AG08396 (cell line): ENCODE results near the gene EYS.
"Not testable (repeated sequence)": the region's sequence is repeated elsewhere in the genome, so short reads cannot be mapped to it uniquely, and the experiment has no call there.

Source experiments
- DNase-seq: peaks from one replicate; pipeline ENCODE4 v3.0.0; 2012; ENCODE audit warnings: low spot score, mixed read lengths

The EYS gene

DNA sequence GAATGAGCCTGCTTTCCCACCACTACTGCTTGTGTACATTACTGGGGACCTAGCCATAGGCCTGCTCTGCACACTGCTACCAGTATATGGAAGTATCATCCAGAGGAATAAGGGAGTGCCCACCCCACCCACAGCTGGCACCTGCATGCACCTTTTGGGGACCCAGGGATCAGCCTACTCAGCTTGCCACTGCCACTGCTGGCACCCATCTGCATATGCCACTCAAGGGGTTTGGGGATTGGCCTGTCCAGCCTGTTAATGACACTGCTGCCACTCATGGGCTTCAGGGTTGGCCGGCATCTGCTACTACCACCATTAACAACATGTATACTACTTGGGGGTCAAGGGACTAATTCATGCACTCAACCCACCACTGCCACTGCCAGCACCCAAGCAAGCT is 1239.4 kb downstream of the EYS start:
- no peak for DNase-seq

DNA sequence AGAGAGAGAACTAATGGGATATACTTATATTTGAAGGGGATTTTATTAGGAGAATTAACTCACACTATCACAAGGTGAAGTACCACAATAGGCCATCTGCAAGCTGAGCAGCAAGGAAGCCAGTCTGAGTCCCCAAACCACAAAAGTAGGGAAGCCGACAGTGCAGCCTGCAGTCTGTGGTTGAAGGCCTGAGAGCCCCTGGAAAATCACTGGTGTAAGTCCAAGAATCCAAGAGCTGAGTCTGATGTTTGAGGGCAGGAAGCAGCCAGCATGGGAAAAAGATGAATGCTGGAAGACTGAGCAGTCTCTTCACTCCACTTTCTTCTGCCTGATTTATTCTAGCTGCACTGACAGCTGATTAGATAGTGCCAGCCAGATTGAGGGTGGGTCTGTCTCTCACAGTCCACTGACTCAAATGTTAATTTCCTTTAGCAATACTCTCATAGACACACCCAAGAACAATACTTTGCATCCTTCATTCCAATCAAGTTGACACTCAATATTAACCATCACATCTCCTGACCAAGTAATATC is 1247.5 kb downstream of the EYS start:
- no peak for DNase-seq

DNA sequence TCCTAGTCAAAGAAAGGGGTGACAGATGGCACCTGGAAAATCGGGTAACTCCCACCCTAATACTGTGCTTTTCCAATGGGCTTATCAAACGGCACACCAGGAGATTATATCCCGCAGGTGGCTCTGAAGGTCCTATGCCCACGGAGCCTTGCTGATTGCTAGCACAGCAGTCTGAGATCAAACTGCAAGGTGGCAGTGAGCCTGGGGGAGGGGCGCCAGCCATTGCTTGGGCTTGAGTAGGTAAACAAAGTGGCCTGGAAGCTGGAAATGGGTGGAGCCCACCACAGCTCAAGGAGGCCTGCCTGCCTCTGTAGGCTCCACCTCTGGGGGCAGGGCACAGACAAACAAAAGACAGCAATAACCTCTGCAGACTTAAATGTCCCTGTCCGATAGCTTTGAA is 1258.9 kb downstream of the EYS start:
- DNase-seq, result not testable (repeated sequence)

DNA sequence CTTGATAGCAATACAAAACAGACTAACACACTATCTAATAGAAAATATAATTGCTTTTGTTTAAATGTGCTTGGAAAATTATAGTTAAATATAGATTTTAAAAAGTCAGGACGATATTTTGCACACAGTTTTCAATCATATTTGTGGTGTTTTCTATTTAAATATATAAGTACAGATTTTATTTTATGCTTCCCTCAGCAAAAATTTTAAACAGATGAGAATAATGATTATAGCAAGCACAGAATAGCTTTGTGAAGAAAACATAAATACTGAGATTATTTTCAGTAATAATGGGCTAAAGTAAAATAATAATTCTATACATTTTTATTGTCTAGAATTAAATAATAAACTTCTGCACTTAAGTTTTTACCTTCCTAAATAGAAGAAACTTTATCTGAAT is 1262.0 kb downstream of the EYS start:
- no peak for DNase-seq

DNA sequence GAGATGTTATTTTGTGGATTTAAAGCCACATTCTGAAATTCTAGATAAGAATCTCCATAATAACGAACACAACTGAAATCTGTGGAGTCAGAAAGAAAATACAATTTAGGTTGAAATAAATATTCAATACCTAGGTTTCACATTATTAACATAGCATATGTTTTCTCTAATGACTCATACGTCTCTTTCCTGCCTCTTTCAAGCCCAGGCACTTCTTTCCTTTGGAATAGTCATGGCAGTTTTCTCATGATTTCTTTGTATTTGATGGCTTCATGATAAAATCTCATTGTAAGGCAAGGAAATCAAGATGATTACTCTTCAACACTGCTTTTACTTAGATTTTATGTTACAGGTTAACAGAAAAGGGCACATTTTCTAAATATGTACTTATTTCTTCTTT is 1267.8 kb downstream of the EYS start:
- DNase-seq, result no peak

DNA sequence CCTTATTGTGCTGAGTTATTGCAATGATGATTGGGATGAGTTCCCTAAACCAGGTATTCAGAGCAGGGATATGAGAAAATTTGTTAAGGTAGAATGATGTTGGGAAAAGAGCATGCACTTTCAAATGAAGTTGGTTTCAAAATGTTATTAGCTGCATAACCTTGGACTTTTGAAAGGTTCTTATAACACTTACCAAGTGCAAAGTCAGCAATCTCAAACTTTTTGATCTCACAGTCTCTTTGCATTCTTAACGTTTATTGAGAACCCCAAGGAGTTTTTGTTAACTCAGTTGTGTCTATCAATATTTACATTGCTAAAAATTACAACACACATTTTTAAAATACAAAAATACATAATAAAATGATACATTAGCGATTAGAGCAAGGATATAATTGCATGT is 1269.0 kb downstream of the EYS start:
- no peak for DNase-seq

DNA sequence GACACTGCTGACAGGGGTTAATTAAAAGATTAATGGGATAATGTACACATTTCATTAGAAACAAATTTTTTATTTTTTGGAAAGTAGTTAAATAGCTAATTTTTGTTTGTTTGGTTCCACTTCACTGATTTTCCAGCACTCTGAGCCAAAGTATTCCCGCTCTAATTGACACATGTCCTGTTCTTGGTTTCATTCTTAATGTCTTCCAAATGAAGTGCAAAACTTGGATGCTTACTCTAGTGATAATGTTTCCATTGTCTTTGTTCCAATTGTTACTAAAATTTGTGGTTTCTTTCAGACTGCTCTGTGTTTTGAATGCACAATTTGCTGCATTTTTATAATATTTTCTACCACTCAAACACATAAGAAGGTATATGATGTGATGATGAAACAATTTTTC is 1277.1 kb downstream of the EYS start:
- no peak for DNase-seq

DNA sequence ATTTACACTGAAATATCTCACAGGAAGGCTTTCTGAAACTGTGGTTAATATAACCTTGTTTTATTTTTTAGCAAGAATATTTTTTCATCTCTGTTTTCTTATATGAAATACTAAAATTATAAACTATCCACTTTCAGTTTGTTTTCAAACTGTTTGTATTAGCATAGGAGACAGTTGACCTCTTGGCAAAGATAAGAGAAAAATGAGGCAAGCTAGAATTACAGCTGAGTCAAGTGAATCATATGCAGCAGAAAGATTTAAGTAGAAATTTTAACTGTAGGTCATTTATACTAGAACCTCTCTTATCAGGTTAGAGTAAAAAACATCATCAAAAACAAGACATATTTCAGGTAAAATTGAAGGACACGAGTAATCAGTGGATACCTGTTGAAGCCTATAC is 1278.8 kb downstream of the EYS start:
- no peak for DNase-seq

DNA sequence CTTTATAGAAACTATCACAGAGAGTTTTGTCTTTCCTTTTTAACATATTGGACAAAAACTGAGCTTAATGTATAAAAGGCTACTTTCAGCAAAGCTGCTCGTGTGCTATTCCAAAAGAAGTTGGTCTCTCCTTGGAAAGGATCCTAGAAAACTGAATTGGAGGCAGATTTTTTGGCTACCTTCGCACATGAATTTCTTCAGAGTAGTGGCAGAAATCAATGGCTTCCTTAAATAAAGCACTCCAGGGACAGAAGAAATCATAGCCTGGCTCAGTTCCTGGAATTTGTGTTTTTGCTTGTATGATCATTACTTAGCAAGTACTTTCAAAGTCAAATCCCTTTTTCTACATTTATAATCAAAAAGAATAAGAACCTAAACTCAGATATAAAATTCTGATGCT is 1291.1 kb downstream of the EYS start:
- no peak for DNase-seq

DNA sequence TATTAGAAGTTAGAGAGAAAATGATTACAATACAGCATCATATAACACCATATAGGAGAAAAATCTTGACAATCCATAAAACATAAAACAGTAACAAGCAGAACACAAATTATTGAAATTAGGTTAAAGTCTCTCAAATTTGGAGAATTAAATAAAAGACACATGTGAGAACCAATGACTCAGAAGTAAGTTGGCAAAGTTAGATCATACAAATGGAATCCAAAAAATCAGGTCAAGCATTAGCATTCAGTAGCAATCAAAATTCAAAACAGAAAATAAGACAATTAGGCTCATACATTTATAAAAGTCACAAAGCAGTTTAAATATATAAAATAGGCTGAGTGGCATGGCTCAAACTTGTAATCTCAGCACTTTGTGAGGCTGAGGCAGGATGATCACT is 1295.8 kb downstream of the EYS start:
- DNase-seq, result peak; percentile 3

DNA sequence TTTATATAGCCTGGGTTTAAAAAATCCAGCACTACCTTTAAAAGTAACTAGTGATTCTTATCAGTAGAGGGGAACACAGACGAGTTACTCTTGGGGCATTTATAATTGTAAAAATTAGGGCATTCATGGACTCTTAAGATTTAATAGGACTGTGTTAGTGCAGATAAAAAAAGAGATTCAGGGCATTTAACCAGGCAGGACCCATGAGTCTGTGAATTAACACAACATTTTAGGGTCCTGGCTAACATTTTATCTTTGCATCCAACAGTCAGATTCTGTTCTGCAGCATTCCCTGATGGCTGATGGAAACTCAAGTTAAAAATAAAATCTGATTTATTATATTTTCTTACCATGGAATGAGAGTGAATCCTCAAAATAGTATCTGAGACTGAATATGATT is 1297.1 kb downstream of the EYS start:
- DNase-seq, result no peak

DNA sequence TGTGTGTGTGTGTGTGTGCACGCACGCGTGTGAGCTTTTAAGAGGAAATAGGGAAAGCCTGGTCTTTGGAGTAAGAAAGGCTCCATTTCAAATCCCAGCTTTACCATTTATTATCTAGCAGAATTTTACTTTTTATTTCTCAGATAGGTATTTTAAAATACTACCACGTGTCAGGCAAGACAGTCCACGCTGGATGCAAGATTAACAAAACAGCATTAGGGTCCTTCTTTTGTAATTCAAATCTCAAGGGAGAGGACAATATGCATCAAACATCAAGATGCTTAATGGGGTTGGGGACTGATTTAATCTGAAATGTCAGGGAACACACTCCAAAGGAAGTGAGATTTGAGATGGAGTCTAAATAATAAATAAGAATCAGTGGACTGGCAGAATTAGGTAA is 1302.6 kb downstream of the EYS start:
- DNase-seq, result no peak

DNA sequence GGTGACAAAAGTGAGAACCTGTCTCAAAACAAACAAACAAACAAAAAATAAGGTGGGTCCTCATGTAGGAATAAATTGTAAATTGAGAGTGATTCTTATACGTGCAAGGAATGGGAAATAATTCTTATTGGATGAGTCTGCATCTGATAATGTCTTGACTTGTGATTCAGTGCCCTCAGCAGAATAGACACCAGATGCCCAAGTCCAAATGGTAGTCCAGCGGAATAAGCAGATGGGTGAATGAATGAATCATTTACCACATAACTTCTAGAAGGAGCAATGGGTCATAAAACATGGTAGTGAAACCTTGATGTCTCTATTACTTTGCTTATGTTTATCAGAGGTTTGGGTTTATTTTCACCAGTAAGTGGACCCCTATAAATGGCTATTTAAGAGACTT is 1323.7 kb downstream of the EYS start:
- no peak for DNase-seq

DNA sequence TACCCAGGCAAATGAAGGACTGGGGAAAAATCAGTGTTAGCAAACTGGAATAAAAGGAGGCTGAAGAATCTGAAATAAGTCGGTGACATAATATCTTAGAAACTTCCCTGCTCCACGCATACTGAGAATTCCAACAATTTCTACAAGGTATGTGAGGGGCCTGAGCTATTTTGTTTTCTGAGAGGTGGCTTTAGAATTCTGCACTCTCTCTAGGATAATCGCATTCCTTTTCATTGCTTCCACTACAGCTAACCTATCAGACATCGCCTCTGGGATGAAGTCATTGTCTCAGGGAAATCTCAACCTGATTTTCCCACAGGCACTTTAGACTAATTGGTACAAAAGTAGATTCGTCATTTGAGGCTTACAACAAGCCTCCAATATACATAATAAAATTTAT is 1330.6 kb downstream of the EYS start:
- no peak for DNase-seq

DNA sequence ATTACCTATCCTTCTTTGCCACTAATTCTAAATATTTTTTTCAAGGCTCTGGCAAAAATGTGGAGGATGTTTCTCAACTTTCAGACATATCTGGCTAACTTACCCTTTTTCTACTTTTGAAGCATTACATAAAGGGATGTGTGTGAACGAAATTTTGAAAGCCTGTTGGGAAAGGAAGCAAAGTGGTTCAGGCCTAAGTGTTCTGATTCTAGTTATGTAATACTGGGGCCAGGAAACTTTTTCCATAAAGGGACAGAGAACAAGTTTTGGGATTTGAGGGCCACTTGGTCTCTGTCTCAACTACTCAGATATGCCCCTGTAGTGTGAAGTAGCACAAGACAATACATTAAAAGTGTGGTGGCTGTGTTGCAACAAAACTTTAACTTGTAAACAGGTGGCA is 1349.6 kb downstream of the EYS start:
- no peak for DNase-seq

DNA sequence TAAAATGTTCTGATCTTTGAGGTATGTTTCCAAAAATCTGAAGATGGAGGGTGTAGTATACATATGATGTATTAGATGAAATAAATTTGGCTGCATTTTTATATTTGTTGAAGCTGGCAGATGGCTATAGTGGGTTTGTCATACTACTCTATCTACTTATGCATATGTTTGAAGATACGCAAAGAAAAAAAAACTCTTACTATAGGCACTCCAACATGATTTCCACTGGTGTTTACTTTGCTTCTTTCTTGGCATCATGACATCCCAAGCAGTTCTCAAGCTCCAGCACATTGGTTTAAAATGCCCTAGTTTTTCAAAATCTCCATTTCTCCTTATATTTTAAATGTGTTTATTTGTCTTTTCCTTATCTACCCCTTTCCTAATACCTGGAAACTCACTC is 1359.6 kb downstream of the EYS start:
- DNase-seq, result no peak

DNA sequence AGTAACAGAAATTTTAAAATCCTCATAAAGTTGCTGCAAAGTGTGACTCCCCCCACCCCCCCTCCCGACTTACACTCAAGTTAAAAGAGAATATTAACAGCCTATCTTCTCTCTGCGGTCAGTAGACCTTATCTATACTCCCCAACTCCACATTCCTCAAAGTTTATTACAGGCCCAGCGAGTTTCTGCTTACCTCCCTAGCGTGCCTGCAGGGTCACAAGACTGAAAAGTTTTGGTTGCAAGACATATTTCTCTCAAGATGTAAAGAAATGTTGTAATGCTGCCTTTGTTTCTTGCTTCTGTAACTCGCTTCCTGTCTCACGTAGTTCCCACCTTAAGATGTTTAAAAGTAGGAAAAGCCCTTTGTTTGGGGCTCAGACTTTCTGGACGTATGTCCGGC is 1371.8 kb downstream of the EYS start:
- no peak for DNase-seq

DNA sequence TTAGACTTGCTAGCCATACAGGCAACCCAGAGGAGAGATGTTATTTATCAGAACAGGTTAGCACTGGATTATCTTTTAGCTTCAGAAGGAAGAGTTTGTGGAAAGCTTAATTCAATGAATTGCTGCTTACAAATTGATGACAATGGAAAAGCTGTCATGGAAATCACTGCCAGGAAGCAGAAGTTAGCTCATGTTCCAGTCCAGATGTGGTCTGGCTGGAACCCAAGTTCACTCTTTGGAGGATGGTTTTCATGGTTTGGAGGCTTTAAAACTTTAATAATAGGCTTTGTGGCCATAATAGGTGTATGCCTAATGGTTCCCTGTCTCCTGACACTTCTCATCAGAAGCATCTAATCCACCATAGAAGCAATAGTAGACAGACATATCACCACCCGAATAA is 1372.4 kb downstream of the EYS start:
- DNase-seq, result no peak

DNA sequence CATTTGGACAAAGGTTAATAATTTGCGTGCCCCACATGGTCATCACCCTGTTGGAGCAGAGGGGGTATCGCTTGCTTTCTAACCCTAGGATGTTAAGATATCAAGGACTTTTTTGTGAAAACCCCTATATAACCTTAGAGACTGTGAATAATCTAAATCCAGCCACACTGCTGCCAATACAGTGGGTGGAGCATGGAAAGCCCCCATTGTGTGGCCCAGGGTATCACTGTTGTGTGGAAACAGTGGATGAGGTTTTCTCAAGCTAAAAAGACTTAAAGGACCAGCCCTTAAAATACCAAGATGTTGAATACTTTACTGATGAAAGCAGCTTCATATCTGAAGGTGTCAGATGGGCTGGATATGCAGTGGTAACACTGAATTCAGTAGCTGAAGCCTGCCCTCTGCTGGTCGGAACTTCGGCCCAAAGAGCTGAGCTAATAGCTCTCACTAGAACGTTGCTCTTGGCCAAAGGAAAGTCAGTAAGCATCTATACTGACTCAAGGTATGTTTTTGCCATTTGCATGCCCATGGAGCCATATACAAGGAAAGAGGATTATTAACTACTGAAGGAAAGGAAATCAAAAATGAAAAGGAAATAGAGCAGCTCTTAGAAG is 1376.2 kb downstream of the EYS start:
- no peak for DNase-seq

DNA sequence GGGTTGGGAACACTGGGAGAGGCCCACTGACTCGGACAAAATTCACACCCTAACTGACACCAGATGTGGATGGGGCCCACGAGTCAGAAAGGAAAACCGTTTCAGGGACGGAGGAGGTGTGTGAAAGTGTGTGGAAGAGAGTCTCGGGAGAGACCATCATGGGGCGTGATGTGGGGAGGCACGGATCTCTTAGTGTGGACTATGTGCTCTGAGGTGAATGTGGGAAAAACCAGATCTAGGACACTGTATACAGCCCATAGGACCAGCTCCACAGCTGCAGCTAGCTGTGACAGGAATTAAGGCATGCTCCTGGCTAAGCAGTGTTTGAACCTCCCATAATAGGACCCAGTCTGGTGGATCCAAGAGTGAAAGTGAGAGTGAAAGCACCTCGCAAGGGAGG is 1380.1 kb downstream of the EYS start:
- DNase-seq, result no peak

DNA sequence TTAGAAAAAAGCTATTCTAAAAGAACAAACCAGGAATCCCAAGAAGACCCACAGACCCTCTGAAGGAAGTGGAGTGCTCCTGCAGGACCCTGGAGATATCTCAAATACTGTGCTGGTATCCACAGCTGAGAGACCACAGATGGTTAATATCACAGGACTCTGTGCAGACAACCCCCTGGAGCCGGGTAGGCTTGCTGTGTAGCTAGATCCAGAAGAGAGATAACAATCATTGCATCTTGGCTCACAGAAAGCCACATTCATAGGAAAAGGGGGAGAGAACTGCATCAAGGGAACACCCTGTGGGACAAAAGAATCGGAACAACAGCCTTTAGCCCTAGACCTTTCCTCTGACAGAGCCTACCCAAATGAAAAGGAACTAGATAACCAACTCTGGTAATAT is 1381.9 kb downstream of the EYS start:
- DNase-seq, result no peak

DNA sequence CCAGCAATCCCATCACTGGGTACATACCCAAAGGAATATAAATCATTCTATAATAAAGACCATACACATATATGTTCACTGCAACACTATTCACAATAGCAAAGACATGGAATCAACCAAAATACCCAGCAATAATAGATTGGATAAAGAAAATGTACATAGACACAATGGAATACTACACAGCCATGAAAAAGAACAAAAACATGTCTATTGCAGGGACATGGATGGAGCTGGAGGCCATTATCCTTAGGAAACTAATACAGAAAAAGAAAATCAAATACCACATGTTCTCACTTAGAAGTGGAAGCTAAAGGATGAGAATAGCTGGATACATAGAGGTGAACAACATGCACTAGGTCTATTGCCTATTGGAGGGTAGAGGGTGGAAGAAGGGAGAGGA is 1396.8 kb downstream of the EYS start:
- DNase-seq, result no peak

DNA sequence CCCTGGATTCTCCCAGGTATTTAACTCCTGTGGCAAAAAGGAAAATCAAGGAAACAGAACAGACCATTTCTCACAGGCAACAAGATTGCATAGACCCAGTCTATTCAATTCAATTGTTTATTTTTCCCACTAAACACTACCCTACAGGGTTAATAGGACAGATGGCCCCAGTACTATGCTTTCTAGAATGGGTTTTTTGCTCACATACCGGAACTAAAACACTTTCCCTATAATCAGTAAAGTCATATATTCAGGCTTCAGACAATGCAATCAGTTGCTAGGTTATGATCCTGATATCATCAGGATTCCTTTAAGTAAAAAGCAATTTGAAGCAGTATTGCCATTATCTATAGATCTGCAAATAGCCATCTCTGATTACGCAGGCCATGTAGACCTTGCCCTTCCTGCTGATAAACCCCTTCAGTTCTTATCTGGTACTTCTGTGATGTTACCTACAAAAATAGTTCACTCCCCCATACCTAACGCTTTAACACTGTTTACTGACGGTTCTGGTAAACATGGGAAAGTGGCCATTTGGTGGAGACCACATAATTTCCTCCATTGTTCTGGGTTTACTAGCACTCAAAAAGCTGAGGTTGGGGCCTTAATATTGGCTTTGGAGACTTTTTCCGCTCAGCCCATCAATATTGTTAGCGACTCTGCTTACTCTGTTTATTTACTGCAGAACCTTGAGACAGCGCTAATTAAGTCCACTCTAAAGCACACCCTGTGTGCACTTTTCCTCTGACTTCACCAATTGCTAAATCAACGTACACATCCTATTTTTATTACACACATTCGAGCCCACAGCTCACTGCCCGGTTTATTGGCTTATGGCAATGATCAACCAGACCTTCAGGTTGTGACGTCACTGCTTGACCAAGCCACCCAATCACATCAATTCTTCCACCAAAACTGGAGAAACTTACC is 1405.5 kb downstream of the EYS start:
- DNase-seq, result no peak

DNA sequence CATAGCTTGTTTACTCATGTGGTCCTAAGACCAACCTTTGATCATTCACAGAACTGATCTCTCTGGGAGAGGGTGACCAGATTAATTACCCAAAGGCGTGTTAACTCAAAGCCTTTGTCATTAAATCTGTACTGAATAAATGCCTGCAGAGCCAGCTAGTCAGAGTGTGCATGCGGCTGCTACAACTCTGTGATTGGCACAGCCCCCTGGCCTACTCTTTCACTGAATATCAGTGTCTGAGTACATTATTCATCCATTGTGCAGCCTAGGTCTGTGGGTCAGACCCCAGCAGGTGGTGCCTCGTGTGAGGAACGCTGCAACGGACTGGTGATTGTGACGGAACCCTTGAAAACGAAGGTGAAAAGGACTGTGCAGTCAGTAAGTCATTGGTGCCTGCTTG is 1407.8 kb downstream of the EYS start:
- DNase-seq, result no peak
